Activated CD8-positive, alpha-beta T cell treated with anti-CD3 and anti-CD28 coated beads for 36 hours (primary cell): ENCODE results near the gene LMOD3. TPM values are rescaled to one million over a fixed set of nuclear protein-coding genes. Genes with fewer than 3 reads are reported as not detected.

Experiments
- ATAC-seq: fragments of 200-7000 bp; cut with Tn5 transposase; one replicate; pipeline ENCODE4 v1.10.0; 2021; ENCODE audit warnings: mild to moderate bottlenecking, moderate library complexity
- CTCF ChIA-PET: fragments of 350-600 bp; sonication (Branson Sonifier 250); formaldehyde crosslinking; loops from one replicate; lab custom pipeline; 2021; ENCODE audit warnings: antibody characterized with exemption; lab: Charles Lee
- POLR2A ChIA-PET: fragments of 350-600 bp; sonication (Branson Sonifier 250); formaldehyde crosslinking; loops from one replicate; lab custom pipeline; 2021; ENCODE audit warnings: antibody characterized with exemption; lab: Charles Lee
- DNase-seq: peaks from one replicate; pipeline ENCODE4 v3.0.0-alpha.2; 2020
- H3K27ac Mint-ChIP-seq: one replicate; pipeline ENCODE4 v1.8.0; 2021; ENCODE audit warnings: mild to moderate bottlenecking, mixed read lengths
- H3K27me3 Mint-ChIP-seq: one replicate; pipeline ENCODE4 v1.8.0; 2021; ENCODE audit warnings: mixed read lengths
- H3K36me3 Mint-ChIP-seq: one replicate; pipeline ENCODE4 v1.8.0; 2021; ENCODE audit warnings: low read depth, mixed read lengths
- H3K4me1 Mint-ChIP-seq: one replicate; pipeline ENCODE4 v1.8.0; 2021; ENCODE audit warnings: low read depth, mixed read lengths
- H3K4me3 Mint-ChIP-seq: one replicate; pipeline ENCODE4 v1.8.0; 2021; ENCODE audit warnings: mild to moderate bottlenecking, moderate library complexity, mixed read lengths
- H3K9me3 Mint-ChIP-seq: one replicate; pipeline ENCODE4 v1.8.0; 2021; ENCODE audit warnings: mixed read lengths
- intact Hi-C: fragments of 100-400 bp; cut with micrococcal nuclease; formaldehyde crosslinking; loops from one replicate; pipeline ENCODE4 v1.10.0; 2022
- total RNA-seq, 2 experiments: library from RNA; stranded (reverse); gene quantifications; one replicate each; pipeline ENCODE4 v1.2.3, GENCODE V29; 2021
- TF ChIP-seq, protein P1 (sequence below): fragments of 200-600 bp; IDR thresholded peaks from one replicate; pipeline ENCODE4 v1.8.0; 2022; ENCODE audit warnings: antibody characterized with exemption, mild to moderate bottlenecking

The LMOD3 gene
- total RNA-seq, 2 experiments from 2014 or later, result not detected

GRCh38 chr3:69142797-69143454, 20.5 kb upstream of the LMOD3 start:
- H3K4me3 Mint-ChIP-seq, result no peak overlapping the region
- POLR2A ChIA-PET, result no interaction called here
- ATAC-seq (no peak), DNase-seq (no peak)
- intact Hi-C loops, result no loop called here
- TF ChIP-seq, protein P1, sequence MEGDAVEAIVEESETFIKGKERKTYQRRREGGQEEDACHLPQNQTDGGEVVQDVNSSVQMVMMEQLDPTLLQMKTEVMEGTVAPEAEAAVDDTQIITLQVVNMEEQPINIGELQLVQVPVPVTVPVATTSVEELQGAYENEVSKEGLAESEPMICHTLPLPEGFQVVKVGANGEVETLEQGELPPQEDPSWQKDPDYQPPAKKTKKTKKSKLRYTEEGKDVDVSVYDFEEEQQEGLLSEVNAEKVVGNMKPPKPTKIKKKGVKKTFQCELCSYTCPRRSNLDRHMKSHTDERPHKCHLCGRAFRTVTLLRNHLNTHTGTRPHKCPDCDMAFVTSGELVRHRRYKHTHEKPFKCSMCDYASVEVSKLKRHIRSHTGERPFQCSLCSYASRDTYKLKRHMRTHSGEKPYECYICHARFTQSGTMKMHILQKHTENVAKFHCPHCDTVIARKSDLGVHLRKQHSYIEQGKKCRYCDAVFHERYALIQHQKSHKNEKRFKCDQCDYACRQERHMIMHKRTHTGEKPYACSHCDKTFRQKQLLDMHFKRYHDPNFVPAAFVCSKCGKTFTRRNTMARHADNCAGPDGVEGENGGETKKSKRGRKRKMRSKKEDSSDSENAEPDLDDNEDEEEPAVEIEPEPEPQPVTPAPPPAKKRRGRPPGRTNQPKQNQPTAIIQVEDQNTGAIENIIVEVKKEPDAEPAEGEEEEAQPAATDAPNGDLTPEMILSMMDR, result no peak
- CTCF ChIA-PET, result no interaction called here
- peaks cover 4% of the 10 kb centered on the region for H3K27me3 Mint-ChIP-seq
- H3K27ac Mint-ChIP-seq, result no peak overlapping the region
- no peaks in the 10 kb centered on the region for H3K9me3 Mint-ChIP-seq
- H3K4me1 Mint-ChIP-seq, result no peaks in the 10 kb centered on the region
- H3K36me3 Mint-ChIP-seq, result no peaks in the 10 kb centered on the region

GRCh38 chr3:69142090-69142489, 19.7 kb upstream of the LMOD3 start:
- H3K27me3 Mint-ChIP-seq, result peaks cover 4% of the 10 kb centered on the region
- H3K4me1 Mint-ChIP-seq, result no peaks in the 10 kb centered on the region
- H3K9me3 Mint-ChIP-seq, result no peaks in the 10 kb centered on the region
- no peak overlapping the region for H3K27ac Mint-ChIP-seq
- ChIA-PET POLR2A (no interaction called here), CTCF (no interaction called here)
- ATAC-seq (no peak), DNase-seq (no peak)
- TF ChIP-seq, protein P1, result no peak
- intact Hi-C loops, result no loop called here
- H3K4me3 Mint-ChIP-seq, result no peak overlapping the region
- no peaks in the 10 kb centered on the region for H3K36me3 Mint-ChIP-seq

GRCh38 chr3:69141313-69141712, 18.9 kb upstream of the LMOD3 start:
- ChIA-PET POLR2A (no interaction called here), CTCF (interaction anchor here (1.0 kb wide), 1 partner anchor 16 kb away, joined by 3 read pairs; no protein-coding TSS in a partner anchor)
- Mint-ChIP-seq H3K27ac (no peak overlapping the region), H3K4me1 (no peaks in the 10 kb centered on the region), H3K9me3 (no peaks in the 10 kb centered on the region), H3K4me3 (no peak overlapping the region), H3K36me3 (no peaks in the 10 kb centered on the region), H3K27me3 (peaks cover 4% of the 10 kb centered on the region)
- intact Hi-C loops, result no loop called here
- ATAC-seq (peak; percentile 20), DNase-seq (no peak)
- TF ChIP-seq, protein P1, result no peak

- Mint-ChIP-seq H3K4me1 (no peaks in the 10 kb centered on the region), H3K27me3 (peaks cover 5% of the 10 kb centered on the region), H3K9me3 (no peaks in the 10 kb centered on the region), H3K4me3 (no peak overlapping the region), H3K36me3 (no peaks in the 10 kb centered on the region), H3K27ac (no peak overlapping the region)
- ATAC-seq (no peak), DNase-seq (no peak)
- TF ChIP-seq, protein P1, result no peak
- intact Hi-C loops, result no loop called here
- ChIA-PET CTCF (interaction anchor here (1.1 to 3.5 kb wide), 3 partner anchors 17 to 168 kb away, joined by 3 to 16 read pairs (median 11); no protein-coding TSS in a partner anchor), POLR2A (no interaction called here)
Measured at GRCh38 chr3:69137412-69137811, 15.0 kb upstream of the LMOD3 start.

GRCh38 chr3:69137005-69137404, 14.6 kb upstream of the LMOD3 start:
- no peak overlapping the region for H3K4me3 Mint-ChIP-seq
- no peaks in the 10 kb centered on the region for H3K9me3 Mint-ChIP-seq
- ATAC-seq, result no peak
- TF ChIP-seq, protein P1, result no peak
- ChIA-PET CTCF (interaction anchor here (1.1 to 3.5 kb wide), 3 partner anchors 17 to 168 kb away, joined by 3 to 16 read pairs (median 11); no protein-coding TSS in a partner anchor), POLR2A (no interaction called here)
- no peaks in the 10 kb centered on the region for H3K4me1 Mint-ChIP-seq
- H3K36me3 Mint-ChIP-seq, result no peaks in the 10 kb centered on the region
- no peak for DNase-seq
- H3K27ac Mint-ChIP-seq, result no peak overlapping the region
- intact Hi-C loops, result no loop called here
- peaks cover 3% of the 10 kb centered on the region for H3K27me3 Mint-ChIP-seq
